Stimulated activated CD8-positive, alpha-beta memory T cell treated with anti-CD3 and anti-CD28 coated beads, Interleukin-4, amount 100 ng/mL, for 4 hours (primary cell): ENCODE results near the gene COX15.
"Not testable (repeated sequence)": the region's sequence is repeated elsewhere in the genome, so short reads cannot be mapped to it uniquely, and the experiment has no call there.

Source experiments
- DNase-seq, 2 donors: peaks; one replicate each; pipeline ENCODE4 v3.0.0-alpha.2; 2020; ENCODE audit warnings: low read depth in 2 of 2, low spot score in 1 of 2

Gene COX15

GRCh38 chr10:99732033-99732842 lies at the start of gene COX15, which contains the start of gene CUTC:
TSS of gene COX15 (minus strand) at chr10:99732127. CDS start at chr10:99732049, 78 bp downstream.
TSS of gene CUTC (plus strand) at chr10:99732234. CDS start at chr10:99732349, 115 bp downstream.
- DNase-seq = peak; percentile 83 to 90

GRCh38 chr10:99779335-99779734 lies 47.4 kb upstream of the COX15 start:
- DNase-seq = no peak

- no peak for DNase-seq
Measured at GRCh38 chr10:99777918-99778714, 46.2 kb upstream of the COX15 start.

GRCh38 chr10:99775850-99776249 lies 43.9 kb upstream of the COX15 start:
- no peak for DNase-seq

GRCh38 chr10:99770408-99771045 lies 38.6 kb upstream of the COX15 start:
- DNase-seq = no peak

GRCh38 chr10:99769706-99770105 lies 37.8 kb upstream of the COX15 start:
- no peak for DNase-seq

- DNase-seq = no peak
Measured at GRCh38 chr10:99768556-99768955, 36.6 kb upstream of the COX15 start.

GRCh38 chr10:99767901-99768300 lies 36.0 kb upstream of the COX15 start:
- DNase-seq = no peak

- no peak for DNase-seq
Measured at GRCh38 chr10:99766302-99766681, 34.4 kb upstream of the COX15 start.

- DNase-seq = no peak
Measured at GRCh38 chr10:99765672-99766301, 33.9 kb upstream of the COX15 start.

GRCh38 chr10:99761365-99761764 lies 29.4 kb upstream of the COX15 start:
- DNase-seq = no peak

GRCh38 chr10:99760321-99760720 lies 28.4 kb upstream of the COX15 start:
- no peak for DNase-seq

- no peak for DNase-seq
Measured at GRCh38 chr10:99758211-99758891, 26.4 kb upstream of the COX15 start.

GRCh38 chr10:99756159-99756558 lies 24.2 kb upstream of the COX15 start:
- DNase-seq = no peak

- DNase-seq = no peak
Measured at GRCh38 chr10:99754670-99755069, 22.7 kb upstream of the COX15 start.

- DNase-seq = no peak
Measured at GRCh38 chr10:99750641-99751040, 18.7 kb upstream of the COX15 start.

GRCh38 chr10:99748823-99749451 lies 17.0 kb upstream of the COX15 start:
- no peak for DNase-seq

- DNase-seq = not testable (repeated sequence)
Measured at GRCh38 chr10:99746166-99746565, 14.2 kb upstream of the COX15 start.

- DNase-seq = no peak
Measured at GRCh38 chr10:99743841-99744240, 11.9 kb upstream of the COX15 start.

GRCh38 chr10:99742701-99743100 lies 10.8 kb upstream of the COX15 start:
- no peak for DNase-seq
